Measurements from ENCODE around the gene TIAM1. TPM values are rescaled to one million over a fixed set of nuclear protein-coding genes. Genes with fewer than 3 reads are reported as not detected.
A peak's percentile ranks its signal among the peaks of the same experiment; 100 is the strongest.

The TIAM1 gene
- polyA plus RNA-seq, 3 donors from 2014 or later: 5.6 to 24.7 (median 9.1) TPM

DNA sequence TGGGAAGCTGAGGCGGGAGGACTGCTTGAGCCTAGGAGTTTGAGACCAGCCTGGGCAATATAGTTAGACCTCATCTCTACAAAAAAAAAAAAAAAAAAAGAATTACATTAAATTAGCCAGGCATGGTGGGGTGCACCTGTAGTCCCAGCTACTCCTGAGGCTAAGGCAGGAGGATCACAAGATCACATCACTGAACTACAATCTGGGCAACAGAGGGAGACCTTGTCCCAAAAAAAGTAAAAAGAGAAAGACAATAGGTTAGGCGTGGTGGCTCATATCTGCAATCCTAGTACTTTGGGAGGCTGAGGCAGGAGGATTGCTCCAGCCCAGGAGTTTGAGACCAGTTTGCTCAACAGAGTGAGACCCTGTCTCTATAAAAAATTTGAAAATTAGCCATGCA is 130.3 kb downstream of the TIAM1 start:
- DNase-seq: no peak
- Mint-ChIP-seq H3K27me3 (ENCODE audit: low read depth in 3 of 3) (peaks cover 0 to 3% (median 0%) of the 10 kb centered on the region in 3 donors), H3K9me3 (no peaks in the 10 kb centered on the region), H3K27ac (no peak overlapping the region), H3K36me3 (no peaks in the 10 kb centered on the region), H3K4me3 (no peak overlapping the region), H3K4me1 (no peaks in the 10 kb centered on the region)

DNA sequence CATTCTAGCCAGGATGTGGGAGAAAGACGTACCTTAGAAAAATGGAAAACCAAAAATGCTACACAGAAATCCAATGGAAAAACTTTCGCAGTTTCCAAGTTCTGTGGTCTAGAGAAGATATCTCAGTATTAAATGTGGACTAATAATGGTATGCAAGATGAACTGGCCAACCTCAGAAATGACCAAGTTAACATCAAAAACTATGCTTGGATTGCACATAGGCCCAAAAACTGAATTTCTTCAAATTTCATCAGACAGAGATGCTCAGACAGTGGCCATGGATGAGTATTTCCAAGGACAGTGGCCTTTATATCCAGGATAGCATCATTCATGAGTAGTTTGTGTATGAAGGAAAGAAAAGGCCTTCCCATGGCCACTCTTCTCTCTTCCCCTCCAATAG is 132.2 kb downstream of the TIAM1 start:
- no peak for DNase-seq
- H3K4me3 Mint-ChIP-seq: no peak overlapping the region
- peaks cover 0 to 4% (median 3%) of the 10 kb centered on the region in 3 donors for H3K36me3 Mint-ChIP-seq
- peaks cover 0 to 3% (median 0%) of the 10 kb centered on the region in 3 donors for H3K27me3 Mint-ChIP-seq (ENCODE audit: low read depth in 3 of 3)
- no peaks in the 10 kb centered on the region for H3K9me3 Mint-ChIP-seq
- H3K27ac Mint-ChIP-seq: no peak overlapping the region
- H3K4me1 Mint-ChIP-seq: no peaks in the 10 kb centered on the region

DNA sequence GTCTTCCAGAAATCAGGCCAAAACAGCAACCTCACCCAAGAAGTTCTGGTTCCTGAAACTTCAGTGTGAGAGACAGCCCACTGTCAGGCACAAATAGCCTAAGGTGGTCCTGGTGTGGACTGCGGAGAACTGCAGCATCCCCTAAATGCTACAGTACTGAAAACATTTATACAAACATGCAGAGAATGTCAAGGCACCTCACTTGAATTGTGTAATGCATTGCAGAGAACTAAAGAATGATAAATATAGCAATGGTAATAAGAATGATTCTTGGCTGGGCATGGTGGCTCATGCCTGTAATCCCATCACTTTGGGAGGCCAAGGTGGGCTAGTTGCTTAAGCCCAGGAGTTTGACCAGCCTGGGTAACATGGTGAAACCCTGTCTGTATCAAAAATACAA is 138.6 kb downstream of the TIAM1 start:
- no peak for DNase-seq
- H3K27ac Mint-ChIP-seq: no peak overlapping the region
- H3K4me1 Mint-ChIP-seq: no peaks in the 10 kb centered on the region
- no peak overlapping the region for H3K4me3 Mint-ChIP-seq
- H3K36me3 Mint-ChIP-seq: peaks cover 0 to 5% (median 3%) of the 10 kb centered on the region in 3 donors
- no peaks in the 10 kb centered on the region for H3K9me3 Mint-ChIP-seq
- no peaks in the 10 kb centered on the region for H3K27me3 Mint-ChIP-seq (ENCODE audit: low read depth in 3 of 3)

DNA sequence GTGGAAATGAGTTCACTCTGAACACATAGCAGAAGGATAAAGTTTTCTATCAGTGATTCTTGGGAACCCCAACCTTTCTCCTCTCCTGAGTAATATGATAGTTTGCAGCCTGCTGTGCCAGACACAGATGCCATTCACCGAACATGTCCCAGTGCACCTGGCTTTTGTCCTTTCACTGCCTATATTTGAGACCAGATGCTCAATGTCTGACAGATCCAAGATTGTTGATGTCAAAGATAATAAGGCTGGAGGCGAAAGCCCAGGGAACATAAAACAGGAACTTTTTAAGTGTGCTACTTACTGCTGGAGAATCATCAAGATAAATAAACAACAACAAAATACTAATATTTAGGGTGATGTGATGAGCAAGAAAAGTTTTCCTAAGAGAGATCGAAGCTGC is 139.3 kb downstream of the TIAM1 start:
- no peaks in the 10 kb centered on the region for H3K9me3 Mint-ChIP-seq
- H3K36me3 Mint-ChIP-seq: peaks cover 0 to 6% (median 5%) of the 10 kb centered on the region in 3 donors
- no peak overlapping the region for H3K27ac Mint-ChIP-seq
- H3K27me3 Mint-ChIP-seq (ENCODE audit: low read depth in 3 of 3): no peaks in the 10 kb centered on the region
- no peak overlapping the region for H3K4me3 Mint-ChIP-seq
- H3K4me1 Mint-ChIP-seq: no peaks in the 10 kb centered on the region
- no peak for DNase-seq

DNA sequence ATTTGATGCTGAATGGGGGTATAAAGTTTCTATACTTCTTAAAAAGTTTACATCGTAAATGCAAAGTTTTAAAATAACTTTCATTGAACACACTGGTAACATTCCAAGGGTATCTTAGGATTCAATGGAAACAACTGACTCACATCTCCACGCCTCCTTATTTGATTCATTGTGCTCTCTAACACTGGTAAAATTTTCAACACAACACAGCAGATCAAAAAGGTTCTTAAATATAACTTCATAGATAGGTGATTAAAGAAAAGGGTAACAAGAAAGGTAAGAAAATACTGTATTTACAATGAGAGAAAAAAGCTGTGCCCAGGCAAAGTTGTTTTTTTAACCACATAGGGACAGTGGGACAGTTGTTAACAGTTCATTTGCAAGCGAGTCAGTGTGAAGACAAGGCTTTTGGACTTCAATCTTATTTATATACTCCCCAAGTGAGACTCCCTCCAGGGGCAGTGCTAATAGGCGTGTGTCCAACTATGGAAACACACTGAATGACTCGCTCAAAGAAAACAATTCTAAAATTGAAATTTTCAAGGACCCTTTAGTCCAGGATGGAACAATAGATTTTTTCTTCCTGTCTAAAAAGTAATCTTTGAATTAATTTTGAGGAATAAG is 140.5 kb downstream of the TIAM1 start:
- H3K4me3 Mint-ChIP-seq: no peak overlapping the region
- no peak for DNase-seq
- no peaks in the 10 kb centered on the region for H3K4me1 Mint-ChIP-seq
- peaks cover 0 to 7% (median 5%) of the 10 kb centered on the region in 3 donors for H3K36me3 Mint-ChIP-seq
- no peaks in the 10 kb centered on the region for H3K9me3 Mint-ChIP-seq
- no peaks in the 10 kb centered on the region for H3K27me3 Mint-ChIP-seq (ENCODE audit: low read depth in 3 of 3)
- no peak overlapping the region for H3K27ac Mint-ChIP-seq

DNA sequence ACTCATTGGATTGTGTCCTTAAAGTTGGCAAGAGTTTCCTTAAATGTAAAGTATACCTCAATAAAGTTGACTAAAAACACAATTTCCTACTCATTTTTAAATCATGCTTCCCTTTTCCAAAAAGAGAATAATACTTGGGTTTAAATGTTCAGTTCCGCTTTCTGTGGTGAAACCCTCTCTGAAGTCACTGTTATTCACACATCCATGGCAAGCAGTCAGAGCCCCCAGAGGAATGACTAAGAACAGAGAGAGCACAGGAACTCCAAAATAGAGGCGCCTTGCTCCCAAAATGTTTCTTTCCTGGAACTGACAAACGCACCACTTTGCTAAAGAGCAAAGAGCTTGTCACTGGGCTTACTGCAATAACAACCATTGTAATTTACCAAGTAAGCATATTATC is 142.5 kb downstream of the TIAM1 start:
- Mint-ChIP-seq H3K4me1 (no peaks in the 10 kb centered on the region), H3K36me3 (peaks cover 0 to 4% (median 0%) of the 10 kb centered on the region in 3 donors), H3K27me3 (ENCODE audit: low read depth in 3 of 3) (peaks cover 0 to 2% (median 0%) of the 10 kb centered on the region in 3 donors), H3K4me3 (no peak overlapping the region), H3K27ac (no peak overlapping the region), H3K9me3 (no peaks in the 10 kb centered on the region)
- DNase-seq: no peak

DNA sequence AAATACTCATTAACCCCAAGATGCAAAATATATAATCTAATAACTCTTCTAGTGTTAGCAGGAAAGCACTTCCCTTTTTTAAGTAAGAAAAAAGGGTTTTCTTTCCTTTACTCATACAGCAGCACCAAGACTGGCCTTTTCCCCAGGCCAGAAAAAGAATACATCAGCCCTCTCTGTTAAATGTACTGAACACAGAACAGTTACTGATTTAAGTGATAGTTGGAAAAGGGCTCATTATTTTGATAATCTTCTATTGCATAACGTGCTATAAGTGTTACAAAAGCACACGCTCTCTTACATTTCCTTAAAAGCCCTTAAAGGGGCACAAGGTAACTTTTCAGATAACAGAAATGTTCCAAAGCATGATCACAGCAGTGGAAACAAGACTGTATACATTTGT is 142.9 kb downstream of the TIAM1 start:
- peaks cover 0 to 2% (median 0%) of the 10 kb centered on the region in 3 donors for H3K27me3 Mint-ChIP-seq (ENCODE audit: low read depth in 3 of 3)
- no peaks in the 10 kb centered on the region for H3K4me1 Mint-ChIP-seq
- H3K36me3 Mint-ChIP-seq: peaks cover 0 to 4% (median 0%) of the 10 kb centered on the region in 3 donors
- H3K4me3 Mint-ChIP-seq: no peak overlapping the region
- H3K9me3 Mint-ChIP-seq: no peaks in the 10 kb centered on the region
- no peak for DNase-seq
- H3K27ac Mint-ChIP-seq: no peak overlapping the region

DNA sequence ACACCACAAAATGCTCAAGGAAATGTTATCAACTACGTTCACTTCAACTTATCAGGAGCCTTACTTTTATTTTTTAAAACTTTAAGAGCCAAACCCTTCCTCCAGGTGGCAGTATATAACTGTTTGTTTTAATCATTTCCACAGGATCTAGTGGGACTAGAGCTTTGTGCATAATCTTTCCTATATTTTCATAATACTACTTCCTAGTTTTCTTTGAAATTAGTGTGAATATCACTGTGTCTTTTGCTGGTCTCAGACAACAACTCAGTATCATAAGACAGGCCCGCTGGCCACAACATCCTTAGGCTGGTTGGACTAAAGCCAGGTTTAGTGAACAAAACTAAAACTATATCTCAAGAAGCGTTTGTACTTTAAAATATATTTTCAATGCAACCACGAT is 145.5 kb downstream of the TIAM1 start:
- Mint-ChIP-seq H3K36me3 (peaks cover 0 to 4% (median 4%) of the 10 kb centered on the region in 3 donors), H3K4me1 (no peaks in the 10 kb centered on the region), H3K27ac (no peak overlapping the region), H3K27me3 (ENCODE audit: low read depth in 3 of 3) (peaks cover 0 to 6% (median 0%) of the 10 kb centered on the region in 3 donors), H3K4me3 (no peak overlapping the region), H3K9me3 (no peaks in the 10 kb centered on the region)
- peak; percentile 16 to 34 (median 26) for DNase-seq

DNA sequence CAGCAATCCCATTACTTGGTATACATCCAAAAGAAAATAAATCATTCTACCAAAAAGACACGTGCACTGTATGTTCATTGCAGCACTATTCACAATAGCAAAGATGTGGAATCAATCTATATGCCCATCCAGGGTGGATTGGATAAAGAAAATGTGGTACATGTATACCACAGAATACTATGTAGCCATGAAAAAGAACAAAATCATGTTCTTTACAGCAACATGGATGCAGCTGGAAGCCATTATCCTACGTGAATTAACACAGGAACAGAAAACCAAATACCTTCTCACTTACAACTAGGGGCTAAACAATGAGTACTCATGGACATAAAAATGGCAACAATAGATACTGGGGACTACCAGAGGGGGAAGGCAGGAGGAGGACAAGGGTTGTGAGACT is 147.3 kb downstream of the TIAM1 start:
- Mint-ChIP-seq H3K36me3 (peaks cover 0 to 12% (median 4%) of the 10 kb centered on the region in 3 donors), H3K4me1 (no peaks in the 10 kb centered on the region), H3K4me3 (no peak overlapping the region), H3K9me3 (no peaks in the 10 kb centered on the region), H3K27ac (no peak overlapping the region), H3K27me3 (ENCODE audit: low read depth in 3 of 3) (peaks cover 0 to 6% (median 0%) of the 10 kb centered on the region in 3 donors)
- no peak for DNase-seq

DNA sequence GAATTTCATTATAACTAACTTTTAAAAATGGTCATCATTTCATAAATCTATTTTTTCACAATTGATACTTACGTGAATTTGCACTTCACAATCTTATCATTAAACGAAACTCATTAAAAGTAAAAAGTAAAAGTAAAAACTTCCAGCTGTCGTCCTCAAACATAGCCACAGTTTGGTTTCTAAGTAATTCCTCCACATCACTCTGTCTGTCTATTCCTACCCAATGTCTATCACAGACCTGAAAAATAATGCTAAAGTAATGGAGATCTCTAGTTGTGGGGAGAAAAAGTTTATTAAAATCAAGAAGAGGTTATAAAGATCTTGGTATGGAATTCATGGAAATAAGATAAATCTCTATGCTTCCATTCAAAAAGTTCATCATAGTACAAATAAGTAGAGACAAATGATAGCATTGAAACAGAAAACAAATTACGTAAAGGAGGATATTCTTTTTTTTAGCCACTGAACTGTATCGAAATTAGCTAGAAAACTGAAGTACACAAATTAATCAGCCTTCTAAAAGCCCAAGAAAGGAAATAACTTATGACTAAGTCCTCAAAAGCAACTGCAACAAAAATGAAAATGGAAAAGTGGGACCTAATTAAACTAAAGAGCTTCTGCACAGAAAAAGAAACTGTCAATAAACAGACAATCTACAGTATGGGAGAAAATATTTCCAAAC is 148.6 kb downstream of the TIAM1 start:
- no peaks in the 10 kb centered on the region for H3K9me3 Mint-ChIP-seq
- no peak overlapping the region for H3K27ac Mint-ChIP-seq
- H3K4me1 Mint-ChIP-seq: no peaks in the 10 kb centered on the region
- H3K4me3 Mint-ChIP-seq: no peak overlapping the region
- H3K36me3 Mint-ChIP-seq: peaks cover 0 to 12% (median 8%) of the 10 kb centered on the region in 3 donors
- H3K27me3 Mint-ChIP-seq (ENCODE audit: low read depth in 3 of 3): peaks cover 0 to 6% (median 0%) of the 10 kb centered on the region in 3 donors
- no peak for DNase-seq

DNA sequence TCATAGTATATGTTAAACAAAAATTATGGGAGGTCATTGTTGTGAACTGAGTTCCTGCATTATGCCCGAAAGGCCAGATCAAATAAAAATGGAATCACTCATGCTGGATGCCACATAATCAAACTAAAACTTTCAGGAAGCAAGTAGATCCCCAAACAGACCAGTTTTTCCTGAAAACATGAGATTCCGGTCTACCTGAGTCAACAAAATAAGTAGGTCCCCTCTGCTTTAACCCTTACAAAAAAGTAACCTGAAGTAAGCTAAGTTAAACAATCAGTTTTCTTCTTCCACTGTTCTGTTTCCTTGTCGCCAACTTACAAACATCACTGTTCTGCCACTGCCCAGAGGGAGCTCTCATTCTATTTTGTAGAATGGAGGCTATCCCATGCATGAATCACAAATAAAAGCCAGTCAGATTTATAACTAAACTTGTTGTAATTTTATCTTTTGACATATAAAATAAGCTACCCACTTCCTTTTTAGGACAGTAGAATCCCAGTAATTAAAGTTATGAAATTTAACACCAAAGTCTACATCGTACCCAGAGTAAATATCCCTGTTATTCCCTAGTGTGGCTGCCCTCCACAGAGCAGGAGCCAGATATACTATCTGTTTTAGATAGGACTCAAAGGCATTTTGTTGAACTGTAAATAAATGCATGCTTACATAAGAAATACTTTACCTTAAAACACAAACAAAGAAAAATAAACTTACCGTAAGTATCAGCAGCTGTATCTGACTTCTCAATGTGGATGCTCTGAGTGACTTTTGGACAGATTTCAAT is 149.4 kb downstream of the TIAM1 start:
- DNase-seq: no peak
- Mint-ChIP-seq H3K36me3 (peaks cover 0 to 12% (median 7%) of the 10 kb centered on the region in 3 donors), H3K9me3 (no peaks in the 10 kb centered on the region), H3K27me3 (ENCODE audit: low read depth in 3 of 3) (peaks cover 0 to 6% (median 2%) of the 10 kb centered on the region in 3 donors), H3K4me3 (no peak overlapping the region), H3K27ac (no peak overlapping the region), H3K4me1 (no peaks in the 10 kb centered on the region)

DNA sequence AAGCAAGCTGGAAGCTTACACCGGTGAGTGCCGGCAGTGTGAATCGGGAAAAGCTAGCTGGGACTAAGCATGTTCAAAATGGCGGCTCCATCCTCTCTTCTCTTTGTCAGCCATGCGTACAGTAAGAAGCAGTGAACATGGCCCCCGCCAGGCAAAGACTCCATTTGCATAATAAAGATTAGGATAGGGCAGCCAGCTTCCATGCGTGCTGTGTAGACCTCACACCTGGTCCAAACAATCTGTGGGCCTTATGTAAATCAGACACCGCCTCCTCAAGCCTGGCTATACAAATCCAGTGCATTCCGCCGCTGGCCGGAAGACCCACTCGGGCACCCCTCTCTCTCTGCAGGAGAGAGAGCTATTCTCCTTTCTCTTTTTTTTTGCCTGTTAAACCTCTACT is 150.3 kb downstream of the TIAM1 start:
- Mint-ChIP-seq H3K27ac (no peak overlapping the region), H3K27me3 (ENCODE audit: low read depth in 3 of 3) (peaks cover 0 to 6% (median 2%) of the 10 kb centered on the region in 3 donors), H3K4me1 (no peaks in the 10 kb centered on the region), H3K4me3 (no peak overlapping the region), H3K36me3 (peaks cover 0 to 12% (median 6%) of the 10 kb centered on the region in 3 donors), H3K9me3 (no peaks in the 10 kb centered on the region)
- DNase-seq: no peak

DNA sequence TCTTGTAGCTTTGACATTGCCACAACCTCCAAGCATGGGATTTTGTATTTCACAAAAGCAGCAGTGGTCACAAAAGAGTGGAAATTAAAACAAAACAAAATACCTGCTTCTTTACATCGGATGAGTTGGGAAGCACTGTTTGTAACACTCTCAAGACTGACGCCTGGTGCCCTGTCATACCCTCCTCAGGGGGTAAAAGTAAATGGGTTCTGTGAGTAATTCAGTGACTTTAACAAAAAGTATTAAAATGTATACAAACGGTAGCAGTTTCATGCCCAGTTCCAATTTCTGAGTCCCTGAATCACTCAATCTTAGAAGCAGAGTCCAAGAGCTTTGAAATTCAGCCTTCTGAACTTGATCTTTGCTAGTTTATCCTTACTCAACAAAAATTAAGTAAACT is 152.5 kb downstream of the TIAM1 start:
- H3K27me3 Mint-ChIP-seq (ENCODE audit: low read depth in 3 of 3): peaks cover 0 to 4% (median 2%) of the 10 kb centered on the region in 3 donors
- no peak overlapping the region for H3K4me3 Mint-ChIP-seq
- H3K36me3 Mint-ChIP-seq: peaks cover 0 to 12% (median 6%) of the 10 kb centered on the region in 3 donors
- H3K9me3 Mint-ChIP-seq: no peaks in the 10 kb centered on the region
- no peak for DNase-seq
- H3K27ac Mint-ChIP-seq: no peak overlapping the region
- H3K4me1 Mint-ChIP-seq: peaks cover 4 to 11% of the 10 kb centered on the region in 2 donors

DNA sequence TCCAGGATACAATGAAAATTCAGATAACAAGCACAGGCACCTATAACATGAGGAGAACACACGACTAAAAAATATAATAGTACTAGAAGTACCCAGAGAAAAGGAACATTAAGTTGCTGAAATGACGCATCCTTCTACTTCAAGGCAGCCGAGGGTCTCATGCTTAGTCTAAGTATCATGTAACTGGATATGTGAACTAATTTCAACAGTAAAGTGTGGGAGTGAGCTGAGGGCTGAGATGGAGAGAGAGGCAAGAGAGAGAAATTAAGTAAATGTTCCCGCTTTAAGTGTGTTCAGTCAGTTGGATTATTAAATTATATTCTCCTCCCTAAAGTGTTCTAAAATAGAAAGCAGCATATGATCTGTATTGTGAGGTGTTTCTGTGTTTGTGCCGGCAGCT is 153.5 kb downstream of the TIAM1 start:
- no peak for DNase-seq
- Mint-ChIP-seq H3K4me3 (no peak overlapping the region), H3K27me3 (ENCODE audit: low read depth in 3 of 3) (peaks cover 0 to 2% (median under 1%) of the 10 kb centered on the region in 3 donors), H3K27ac (no peak overlapping the region), H3K36me3 (peaks cover 0 to 12% (median 6%) of the 10 kb centered on the region in 3 donors), H3K4me1 (peaks cover 7 to 11% of the 10 kb centered on the region in 2 donors), H3K9me3 (no peaks in the 10 kb centered on the region)
